Midbrain (tissue), 1 donor: Measurements from ENCODE around the gene GRIK3.
A peak's percentile ranks its signal among the peaks of the same experiment; 100 is the strongest.

Experiments
- DNase-seq: peaks from one replicate; lab custom pipeline; 2025; lab: John Stamatoyannopoulos, UW

GRIK3 gene

DNA sequence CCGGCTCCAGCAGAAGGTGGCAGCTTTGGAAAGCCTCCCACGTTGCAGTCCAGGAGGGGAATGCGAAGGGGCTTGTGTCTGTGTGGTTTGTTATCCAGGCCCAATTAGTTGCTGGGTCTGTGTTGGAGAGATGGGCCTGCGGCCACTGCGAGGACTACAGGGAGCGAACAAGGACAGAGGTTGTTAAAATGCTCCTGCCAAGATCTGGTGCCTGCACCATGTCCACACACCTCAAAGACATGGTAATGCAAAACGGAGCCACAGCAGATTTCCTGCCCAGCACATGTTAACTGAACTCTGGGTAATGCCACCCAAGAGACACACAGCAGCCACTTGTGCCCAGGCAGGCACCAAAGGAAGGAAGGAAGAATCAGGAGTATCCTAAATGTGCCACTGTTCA is 18.6 kb downstream of the GRIK3 start:
- DNase-seq: no peak

DNA sequence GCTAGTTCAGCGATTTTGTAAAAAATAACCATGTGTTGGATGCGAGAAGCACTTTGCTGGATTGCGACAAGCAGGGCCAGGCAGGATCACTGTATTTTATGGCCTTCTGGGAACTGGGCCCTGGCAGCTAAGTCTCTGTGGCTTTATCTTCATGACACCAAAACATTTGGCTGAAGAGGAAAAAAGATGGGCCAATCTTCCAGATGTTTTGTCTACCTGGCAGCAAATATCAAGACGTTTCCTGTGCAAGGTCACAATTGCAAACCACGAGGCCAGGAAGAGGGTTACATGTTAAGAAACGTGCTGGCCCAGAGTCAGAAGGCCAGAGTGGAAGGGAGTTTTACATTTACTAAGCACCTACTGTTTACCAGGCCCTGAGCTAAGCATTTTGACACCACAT is 22.1 kb downstream of the GRIK3 start:
- no peak for DNase-seq

DNA sequence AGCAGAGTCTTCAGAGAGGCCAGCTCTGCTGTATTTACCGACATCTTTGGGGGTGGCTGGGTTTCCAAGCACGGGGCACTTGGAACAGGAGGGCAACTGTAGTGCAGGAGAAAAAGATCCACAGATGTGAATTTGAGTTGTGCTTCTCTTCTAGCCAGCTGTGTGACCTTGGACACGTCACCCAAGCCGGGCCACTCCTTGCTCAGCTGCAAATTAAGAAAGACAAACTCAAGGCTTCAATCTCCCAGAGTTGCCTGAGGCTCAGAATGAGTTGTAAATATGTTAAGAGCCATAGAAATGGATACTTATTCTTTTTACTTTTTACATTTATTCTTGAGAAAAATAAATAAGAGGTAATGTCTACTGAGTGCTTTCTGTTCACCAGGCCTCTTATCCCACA is 24.3 kb downstream of the GRIK3 start:
- no peak for DNase-seq

DNA sequence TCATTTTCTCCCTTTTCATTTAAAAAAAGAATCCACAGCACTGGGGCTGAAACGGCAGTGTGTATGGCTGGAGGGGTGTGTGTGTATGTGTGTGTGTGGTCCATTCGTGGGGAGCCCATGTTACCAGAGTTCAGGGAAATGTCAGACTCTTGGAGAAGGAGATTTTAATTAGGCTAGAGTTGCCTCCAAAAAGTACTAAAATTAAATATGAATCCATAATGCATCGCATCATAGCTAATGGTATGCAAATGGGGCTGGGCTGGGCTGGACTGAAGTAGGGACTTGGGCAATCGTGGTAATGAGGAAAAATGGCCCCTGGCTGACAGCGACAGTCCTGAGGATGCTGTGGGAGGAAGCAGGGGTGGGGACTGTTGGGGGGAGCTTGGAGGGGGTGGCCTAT is 24.8 kb downstream of the GRIK3 start:
- DNase-seq: no peak

DNA sequence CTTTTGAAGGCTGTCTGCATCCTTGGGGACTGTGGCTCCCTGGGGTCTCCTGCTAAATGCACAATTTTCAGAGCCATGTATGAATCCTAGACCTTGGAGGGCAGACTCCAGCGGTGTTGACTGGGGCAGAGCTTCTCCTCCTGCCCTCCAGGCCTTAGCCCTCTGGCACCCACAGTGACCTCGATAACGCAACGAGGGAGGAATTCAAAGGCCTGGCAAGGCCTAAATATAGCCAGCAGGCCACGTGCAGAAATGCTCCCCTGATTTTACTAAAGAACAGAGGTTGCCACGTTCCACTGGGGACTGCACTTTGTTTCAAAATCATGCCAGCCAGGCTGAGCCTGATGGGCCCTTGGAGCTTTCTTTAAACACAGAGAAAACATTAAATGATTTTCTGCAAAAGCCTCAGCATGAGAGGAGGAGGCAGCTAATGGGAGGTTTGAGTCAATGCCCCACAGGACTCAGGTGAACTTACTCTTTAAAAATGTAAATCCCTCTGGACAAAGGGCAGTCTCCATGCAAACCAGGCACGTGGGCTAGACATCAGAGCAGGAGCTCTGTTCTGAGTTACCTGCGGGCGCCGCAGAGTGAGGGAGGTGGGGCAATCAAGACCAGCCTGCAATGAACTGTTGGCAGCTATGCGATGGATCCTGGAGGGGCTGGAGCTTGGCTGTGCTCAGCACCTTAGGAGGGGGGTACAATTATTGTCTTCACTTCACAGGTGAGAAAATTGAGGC is 28.0 kb downstream of the GRIK3 start:
- no peak for DNase-seq

DNA sequence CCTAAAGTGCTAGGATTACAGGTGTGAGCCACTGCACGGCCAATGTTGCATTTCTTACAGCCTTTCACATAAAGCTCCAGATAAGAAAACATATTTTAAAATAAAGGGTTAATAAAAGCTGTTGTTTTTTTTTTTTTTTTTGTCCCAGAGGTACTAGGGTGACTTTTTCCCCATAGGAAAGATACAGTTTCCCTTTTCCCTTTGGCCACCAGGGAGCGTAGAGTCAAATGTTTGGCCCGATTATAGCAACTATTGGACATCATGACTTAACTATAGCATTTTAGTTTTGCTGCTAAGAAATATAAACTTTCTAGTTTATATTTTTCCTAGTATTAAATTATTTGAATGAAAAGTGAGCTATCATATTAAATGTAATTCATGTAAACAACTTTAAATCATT is 31.4 kb downstream of the GRIK3 start:
- no peak for DNase-seq

DNA sequence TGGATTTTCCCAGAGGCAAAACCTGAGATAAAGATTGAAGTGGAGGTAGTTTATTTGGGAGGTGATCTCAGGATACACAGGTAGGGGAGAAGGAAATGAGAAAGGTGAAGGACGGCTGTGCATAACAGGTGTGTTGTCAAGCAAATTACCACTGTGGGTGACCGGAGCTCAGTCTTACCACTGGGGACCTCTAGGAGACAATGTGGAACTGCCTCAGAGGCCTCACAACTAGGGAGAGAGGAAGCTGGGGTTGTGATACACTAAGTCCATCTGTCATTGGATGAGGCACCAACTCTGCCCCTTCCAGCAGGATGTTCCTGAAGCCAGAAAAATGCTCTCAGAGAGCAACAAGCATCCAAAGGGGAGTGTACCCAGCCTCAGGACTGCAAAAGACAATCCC is 32.6 kb downstream of the GRIK3 start:
- DNase-seq: no peak

DNA sequence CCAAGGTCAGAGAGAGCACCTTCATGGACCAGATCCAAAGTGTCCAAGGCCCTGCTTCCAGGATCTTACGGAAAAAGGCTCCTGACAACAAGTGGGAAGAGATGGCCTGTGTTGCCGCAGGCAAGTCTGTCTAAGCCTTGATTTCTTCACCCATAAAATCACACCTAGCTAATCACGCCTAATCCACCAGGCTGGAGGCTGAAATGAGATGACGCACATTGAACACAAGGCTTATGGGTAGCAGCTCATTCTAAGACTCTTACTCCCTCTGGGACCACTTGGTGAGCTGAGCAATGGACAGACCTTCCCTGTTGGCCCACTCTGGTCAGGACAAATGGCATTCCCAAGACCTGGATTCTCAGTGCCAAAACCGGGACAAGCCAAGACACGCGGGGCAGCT is 38.2 kb downstream of the GRIK3 start:
- no peak for DNase-seq

DNA sequence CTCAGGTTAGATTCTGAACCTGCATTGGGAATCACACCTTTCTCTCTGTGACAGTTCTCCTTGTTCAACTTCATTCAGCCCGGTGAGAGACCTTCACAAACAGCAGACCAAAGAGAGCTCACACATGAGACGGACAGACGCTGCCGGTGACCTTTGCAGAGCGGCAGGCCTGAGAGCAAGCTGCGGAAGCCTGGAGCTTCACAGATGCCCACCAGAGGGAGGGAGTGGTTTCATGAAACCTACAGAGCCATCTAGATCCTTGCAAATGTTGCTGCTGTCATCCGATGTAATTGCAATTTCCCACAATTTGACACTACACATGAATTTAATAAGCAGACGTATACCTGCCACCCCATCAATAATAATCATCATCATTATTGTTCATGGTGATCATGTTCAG is 39.4 kb downstream of the GRIK3 start:
- DNase-seq: no peak

DNA sequence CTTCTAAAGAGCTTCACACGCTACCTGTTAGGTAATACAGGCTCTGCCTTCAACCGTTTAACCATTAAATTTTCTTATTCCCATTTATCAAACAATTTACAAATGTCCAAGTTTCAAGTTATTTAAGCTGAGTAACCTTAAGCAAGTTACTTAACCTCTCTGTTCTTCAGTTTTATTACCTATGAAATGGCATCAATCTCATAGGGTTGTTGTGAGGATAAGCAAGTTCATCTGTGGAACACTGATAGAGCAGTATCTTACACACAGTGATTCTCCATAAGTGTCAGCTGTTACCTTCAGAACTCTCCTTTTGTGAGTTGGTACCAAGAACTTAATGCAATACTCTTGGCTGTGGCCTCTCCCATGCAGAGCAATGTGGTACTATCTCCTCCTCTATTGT is 40.0 kb downstream of the GRIK3 start:
- DNase-seq: no peak

DNA sequence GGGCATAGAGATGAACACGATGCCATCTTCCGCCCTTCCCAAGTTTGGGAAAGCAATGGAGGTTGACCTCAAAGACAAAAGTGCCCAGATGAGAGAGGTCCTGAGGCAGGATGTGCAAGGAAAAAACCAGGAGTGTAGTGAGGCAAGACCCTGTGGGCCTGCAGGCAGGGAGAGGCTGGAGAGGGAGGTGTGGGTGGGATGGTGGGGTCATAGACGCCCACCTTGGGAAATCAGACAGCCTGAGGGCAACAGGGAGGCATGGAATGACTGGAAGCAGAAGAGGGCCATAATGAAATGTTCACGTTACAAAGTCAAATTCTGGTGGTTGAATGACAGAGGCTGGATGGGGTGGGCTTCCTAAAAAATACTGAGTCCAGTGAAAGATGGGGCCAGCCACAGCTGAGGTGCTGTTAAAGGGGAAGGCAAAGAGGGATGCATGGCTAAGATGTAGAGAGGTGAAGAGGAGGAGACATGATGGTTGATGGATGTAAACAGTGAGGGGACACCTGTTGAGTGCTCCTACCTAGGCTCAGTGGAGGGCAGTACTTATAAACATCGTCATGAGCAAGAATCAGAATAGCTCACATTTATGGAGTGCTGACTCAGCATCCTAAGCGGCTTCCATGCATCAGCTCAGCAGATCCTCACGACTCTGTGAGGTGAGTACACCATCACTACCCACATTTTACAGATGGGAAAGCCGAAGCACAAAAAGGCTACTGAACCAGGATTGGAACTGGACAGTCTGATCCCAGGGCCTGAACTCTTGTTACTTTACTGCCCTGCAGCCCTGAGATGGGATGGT is 42.0 kb downstream of the GRIK3 start:
- no peak for DNase-seq

DNA sequence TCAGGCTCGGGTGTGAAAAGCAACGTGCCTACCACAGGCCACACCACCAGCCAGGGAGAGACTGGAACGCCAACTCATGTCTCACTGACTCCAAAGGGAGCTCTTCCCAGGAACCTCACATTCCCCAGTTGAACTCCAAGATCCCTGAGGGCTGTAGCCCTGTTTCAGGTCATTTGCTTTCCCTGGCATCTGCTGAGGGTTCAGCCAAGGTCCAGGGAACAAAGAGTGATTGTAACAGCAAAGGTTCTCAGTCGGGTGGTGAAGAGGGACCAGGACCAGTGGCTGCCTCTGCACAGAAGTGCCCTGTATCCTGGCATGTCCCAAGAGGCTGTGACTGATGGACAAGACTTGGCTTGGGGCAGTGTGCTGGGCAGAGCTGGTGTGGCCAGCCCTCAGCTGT is 42.8 kb downstream of the GRIK3 start:
- no peak for DNase-seq

DNA sequence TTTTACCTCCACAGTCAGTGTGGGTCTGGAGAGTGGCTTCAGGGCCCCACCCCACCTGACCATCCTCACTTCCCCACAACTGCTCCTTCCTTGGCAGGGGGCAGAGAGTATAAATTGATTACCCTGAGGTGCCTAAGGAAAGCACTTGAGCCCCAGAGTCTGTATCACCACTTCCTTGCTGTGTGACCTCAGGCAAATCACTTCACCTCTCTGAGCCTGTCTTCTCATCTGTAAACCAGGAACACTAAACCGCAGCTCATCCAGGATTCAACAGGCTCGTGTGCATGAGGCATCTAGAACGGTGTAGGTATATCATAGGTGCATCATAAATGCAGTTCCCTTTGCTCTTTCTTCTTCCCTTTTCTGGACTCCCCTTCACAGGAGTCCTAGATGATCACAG is 43.4 kb downstream of the GRIK3 start:
- DNase-seq: no peak

DNA sequence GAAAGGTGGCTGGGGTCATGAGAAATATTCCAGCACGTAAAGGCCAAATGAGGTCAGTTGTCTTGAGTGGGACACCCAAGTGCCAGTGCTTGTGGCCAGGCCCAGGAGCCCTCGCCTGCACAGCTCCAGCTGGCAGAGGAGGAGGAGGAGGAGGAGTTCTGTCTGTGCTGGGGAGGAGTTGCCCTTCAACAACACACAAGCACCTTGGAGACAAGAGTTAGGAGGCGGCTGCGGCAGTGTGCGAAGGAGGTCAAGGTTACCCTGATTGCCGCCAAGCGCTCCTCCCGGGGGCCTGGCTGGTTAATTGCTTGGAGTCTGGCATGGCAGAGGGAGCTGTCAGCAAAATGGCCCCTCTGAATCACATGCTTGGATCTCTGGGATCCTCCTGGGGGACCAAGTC is 45.1 kb downstream of the GRIK3 start:
- peak; percentile 30 for DNase-seq

DNA sequence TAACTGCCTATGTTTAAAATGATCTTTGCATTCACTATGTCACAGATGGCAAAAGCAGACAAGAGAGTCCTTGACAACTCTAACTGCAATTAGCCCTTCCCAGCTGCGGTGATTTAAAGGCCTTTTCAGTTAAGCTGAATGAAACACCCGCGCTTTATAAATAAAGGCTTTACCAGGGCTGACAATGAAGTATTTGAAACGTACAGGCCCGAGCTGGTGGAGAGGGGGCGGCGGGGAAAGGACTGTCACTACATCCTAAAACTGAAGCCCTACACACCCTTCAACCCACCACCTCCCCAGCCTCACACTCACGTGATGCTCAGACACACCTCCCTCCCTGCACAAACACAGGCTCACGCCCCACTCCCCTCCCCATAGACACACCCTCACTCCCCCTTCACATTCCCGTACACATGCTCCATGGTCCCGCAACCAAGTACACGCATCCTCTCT is 45.5 kb downstream of the GRIK3 start:
- peak; percentile 58 for DNase-seq

DNA sequence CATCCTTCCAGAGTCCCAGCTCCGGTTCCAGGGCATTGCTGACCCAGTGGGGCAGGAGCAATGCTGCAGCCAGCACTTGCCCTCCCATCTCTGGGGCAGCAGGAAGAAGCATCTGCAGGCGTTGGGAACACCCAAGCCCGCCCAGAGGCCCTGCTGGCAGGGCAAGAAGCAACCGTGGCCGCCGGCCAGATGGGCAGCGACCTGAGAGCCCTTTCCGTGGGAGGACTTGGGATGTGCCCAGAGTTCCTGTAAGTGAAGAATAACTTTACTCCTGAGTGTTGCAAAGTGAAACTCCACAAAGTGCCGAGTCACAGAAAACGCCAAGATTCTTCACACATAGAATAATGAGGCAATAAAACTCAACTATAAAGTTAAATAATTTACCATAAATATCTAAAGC is 46.0 kb downstream of the GRIK3 start:
- peak; percentile 59 for DNase-seq

DNA sequence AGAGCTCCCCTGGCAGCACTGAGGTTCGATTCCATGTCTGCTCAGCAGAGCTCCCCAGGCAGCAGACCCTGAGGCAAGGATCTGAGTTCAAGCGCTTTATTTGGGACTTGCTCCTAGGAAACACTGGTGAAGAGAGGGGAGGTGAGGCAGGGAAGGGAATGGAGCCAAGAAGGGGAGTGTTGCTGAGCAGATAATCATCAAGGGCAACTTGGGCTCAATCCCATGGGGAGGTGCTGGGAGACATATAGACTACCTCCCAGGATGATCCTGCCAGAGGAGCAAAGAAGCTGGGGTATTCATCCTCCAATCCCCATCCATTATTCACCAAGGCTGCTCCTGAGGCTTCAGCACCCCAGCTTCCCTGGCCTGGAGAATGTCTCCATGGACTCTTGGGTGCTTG is 47.0 kb downstream of the GRIK3 start:
- DNase-seq: no peak

DNA sequence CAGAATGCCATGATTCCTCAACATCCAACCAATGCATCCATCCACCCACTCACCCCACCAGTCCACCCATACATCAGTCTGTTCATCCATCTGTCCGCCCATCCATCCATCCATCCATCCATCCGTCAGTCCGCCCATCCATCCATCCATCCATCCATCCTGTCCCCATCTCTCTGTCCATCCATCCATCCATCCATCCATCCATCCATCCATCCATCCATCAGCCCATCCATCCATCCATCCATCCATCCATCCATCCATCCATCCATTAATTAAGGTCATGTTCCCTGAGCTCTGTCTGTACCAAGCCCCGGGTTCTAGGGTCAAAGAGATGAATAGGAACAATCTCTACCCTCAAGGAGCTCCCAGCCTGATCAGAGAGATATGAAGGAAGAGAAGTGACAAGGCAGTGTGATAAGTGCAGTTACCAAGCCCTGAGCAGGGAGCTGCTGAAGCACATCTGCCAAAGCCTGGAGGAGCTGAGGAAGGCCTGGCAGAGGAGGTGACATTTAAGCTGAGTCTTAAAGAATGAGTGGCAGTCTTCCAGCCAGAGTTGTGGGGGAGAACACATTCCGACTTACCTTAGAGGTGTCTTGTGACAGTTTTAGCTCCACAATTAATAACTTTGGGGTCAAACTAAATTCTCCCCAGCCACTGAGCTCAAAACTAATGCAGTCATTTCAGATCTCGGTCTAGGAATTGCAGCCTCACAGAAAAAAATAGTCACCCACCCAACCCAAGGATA is 47.9 kb downstream of the GRIK3 start:
- no peak for DNase-seq

DNA sequence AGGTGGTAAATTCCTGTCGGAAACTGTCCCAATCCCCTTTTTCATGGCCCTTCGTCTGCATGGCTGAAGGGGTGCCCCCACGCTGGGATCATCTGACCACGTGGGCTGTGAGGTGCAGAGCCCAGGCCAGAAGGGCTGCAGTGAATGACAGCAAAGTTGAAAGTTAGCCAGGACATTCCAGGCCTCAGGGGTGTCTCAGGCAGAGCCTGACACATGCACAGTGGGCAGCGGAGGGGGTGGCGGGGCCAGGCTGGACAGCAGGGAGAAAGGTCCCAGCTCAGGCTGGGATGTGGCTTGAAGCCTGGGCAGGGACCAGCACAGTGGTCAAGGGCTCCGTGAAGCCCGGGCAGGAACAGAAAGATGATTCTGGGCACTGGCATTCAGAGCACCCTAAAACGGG is 49.6 kb downstream of the GRIK3 start:
- peak; percentile 8 for DNase-seq

DNA sequence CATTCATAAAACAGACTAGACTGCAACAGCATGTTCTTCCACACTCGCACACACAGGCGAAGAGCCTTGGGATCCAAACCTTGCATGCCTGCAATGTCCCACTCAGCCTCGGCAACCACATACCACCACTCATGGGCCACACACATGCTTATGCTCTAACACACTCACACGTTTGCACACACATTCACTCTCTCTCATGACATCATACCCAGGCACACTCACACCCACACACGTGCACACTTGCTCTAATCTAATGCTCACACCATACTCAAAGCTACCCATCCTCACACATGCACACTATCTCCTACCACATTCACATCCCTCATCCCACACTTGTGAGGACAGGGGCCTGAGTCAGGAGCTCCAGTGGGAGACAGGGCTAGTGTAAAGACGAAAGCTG is 50.3 kb downstream of the GRIK3 start:
- no peak for DNase-seq

DNA sequence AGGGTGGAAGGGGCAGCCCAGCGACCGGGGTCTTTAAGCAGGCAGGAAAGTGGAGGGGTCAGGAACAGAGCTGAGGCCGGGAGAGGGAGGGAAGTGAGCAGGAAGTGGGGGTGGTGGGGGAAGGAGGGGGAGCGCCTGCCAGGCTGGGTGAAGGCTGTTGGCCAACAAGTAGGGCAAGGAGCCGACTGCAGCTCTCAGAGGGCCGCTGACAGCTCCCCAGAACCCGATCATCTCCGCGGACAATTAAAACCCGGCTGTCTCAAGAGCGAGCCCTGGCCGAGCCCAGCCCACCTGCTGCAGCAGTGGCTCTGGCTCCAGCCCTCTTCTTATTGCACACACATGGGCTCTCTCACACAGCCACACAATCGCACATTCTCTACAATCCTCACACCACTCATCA is 51.6 kb downstream of the GRIK3 start:
- DNase-seq: no peak

DNA sequence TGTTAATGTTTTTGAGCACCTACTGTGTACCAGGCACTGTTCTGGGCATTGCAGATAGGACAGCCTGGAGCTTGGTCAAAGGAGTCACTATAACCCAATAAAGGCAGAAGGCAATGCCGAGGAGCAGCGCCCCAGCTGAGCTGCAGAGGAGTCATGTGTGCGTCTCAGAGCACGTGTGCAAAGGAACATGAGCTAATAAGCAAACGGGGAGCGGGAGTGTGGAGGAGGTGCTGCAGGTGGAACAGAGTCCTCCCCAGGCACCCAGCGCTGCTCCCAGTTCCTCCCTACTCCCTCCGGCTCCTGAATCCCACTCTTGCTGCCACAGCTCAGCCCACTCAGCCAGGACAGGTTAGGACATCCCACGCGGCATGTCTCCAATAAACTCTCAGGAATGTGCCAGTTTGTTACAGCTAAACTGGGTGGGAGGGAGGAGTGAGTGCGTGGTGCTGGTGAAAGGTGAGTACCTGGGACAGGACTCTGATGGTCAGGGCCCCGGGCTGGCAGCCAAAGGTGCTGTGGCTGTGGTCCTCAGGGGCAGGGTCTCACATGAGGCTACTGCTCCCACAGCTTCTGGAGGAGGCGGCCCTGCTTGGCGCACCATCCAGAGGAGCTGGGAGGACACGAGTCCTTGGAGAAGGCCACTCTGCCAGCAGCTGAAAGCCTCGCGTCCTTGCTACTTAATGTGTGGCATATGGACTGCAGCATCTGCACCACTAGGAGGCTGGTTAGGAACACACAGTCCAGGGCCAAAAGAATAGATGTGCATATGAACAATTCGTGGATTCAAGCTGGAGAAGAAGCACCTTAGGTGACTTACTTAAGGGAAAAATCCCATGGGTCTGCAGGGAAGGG is 52.3 kb downstream of the GRIK3 start:
- no peak for DNase-seq
